Dedifferentiated amniotic fluid mesenchymal stem cell (primary cell): Measurements from ENCODE around the gene GPR142.
"Not testable (repeated sequence)": the region's sequence is repeated elsewhere in the genome, so short reads cannot be mapped to it uniquely, and the experiment has no call there.

Experiments used
- DNase-seq: peaks from one replicate; pipeline ENCODE4 v3.0.0-alpha.2; 2016; ENCODE audit errors: extremely low spot score

The GPR142 gene

GRCh38 chr17:74393346-74393942, 26.1 kb downstream of the GPR142 start:
- no peak for DNase-seq

- DNase-seq, result no peak
Measured at GRCh38 chr17:74394275-74394950, 27.1 kb downstream of the GPR142 start.

DNA sequence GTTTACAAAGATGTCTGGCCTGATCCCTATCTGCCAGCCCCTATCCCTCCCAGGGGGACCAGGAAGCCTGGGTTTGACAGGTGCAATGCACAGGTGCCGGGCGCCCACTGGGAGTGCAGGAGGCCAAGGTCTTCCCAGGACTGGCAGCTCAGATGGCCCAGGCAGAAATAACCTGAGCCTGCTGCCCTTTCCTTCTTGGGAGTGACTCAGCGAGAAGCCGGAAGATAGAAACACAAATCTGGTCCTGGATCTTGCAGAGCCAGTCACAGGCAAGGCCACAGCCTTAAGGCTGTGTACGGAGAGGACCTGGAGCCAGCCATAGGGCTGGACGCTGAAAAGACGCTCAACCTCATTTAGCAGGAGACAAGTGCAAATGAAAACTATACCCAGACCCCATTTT, 27.7 kb downstream of the GPR142 start:
- DNase-seq, result no peak

GRCh38 chr17:74396567-74396966, 29.3 kb downstream of the GPR142 start:
- no peak for DNase-seq

DNA sequence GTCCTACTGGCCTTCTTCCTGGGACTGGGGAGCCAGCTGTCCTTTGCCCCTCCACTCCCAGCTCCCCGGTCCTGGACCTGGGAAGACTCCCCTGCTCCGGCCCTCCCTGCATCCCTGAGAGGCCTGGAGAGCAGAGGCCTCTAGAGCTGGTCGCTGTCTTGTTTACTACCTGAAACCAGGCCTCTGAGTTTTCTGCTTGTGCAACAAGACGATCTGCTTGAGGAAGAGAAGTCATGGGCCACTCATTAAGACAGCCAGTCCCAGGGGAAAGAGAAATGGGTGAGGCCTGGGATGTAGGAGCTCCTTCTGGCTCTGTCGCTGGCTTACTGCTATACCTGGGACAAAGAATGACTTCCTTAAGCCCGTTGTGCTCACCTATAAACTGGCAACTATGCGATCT, 34.7 kb downstream of the GPR142 start:
- no peak for DNase-seq

DNA sequence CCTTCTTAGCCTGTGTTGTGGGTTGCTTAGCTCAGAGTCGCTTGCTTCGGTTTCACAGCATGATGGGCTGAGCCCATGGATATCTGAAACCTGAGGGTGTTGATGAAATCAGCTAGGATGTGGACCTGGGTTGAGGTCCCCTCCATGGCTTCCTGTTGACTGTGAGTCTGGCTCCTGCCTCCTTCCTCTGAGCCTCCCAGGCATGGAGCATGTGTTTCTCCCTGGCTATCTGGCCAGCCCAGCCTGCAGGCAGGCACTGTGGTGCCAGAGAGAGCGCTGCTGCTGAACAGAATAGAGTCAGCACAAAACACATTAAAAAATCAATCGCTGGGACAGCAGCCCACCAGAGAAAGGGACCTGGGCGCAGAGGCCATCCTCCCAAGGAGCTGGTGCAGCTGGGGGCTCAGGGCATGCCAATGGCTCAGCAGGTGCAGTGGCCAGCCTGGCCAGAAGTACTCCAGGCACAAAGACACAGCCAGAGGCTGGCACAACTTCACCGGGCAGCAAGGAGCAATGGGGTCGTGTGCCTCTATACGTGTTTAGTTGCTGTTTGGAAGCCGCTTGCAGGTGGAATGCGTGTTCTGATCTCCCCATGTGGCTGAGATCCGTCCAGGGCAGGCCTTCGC, 36.3 kb downstream of the GPR142 start:
- no peak for DNase-seq

DNA sequence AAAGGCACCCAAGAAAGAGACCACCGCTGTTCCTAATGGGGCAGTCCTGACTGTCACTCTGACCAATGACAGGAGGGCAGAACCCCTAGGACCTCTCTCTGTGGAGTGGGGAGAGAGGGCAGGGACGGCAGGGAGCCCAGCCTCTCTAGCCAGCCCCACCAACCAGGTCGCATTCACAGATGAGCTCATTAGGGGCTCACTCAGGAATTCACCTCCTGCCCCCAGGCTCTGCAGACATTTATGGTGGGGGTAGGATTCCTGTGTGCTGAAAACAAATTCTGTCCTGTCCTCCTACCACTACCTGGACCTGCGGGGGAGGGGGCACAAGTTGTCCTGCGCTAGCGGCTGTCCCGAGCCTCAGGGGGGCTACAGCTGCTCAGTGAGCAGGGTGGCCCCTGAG, 36.9 kb downstream of the GPR142 start:
- no peak for DNase-seq

- DNase-seq, result no peak
Measured at GRCh38 chr17:74404789-74405188, 37.5 kb downstream of the GPR142 start.

GRCh38 chr17:74405311-74405710, 38.0 kb downstream of the GPR142 start:
- not testable (repeated sequence) for DNase-seq

DNA sequence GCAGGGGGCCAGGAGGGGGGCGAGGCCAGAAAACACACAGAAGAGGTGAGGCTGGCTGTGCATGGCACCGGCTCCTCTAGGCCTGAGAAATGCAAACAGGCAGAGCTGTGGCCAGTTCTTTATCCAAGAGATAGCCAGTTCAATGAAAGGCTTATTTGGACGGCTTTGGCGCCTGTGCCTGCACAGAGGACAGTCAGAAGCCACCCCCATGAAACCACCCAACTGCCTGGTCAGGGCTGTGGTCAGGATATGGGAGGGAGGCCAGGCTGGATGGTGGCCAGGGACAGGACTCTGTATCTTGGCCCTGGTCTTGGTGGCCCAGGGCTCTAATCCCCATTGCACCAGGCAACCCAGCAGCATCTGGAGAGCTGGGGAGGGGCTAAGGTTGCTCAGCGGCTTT, 40.1 kb downstream of the GPR142 start:
- no peak for DNase-seq

GRCh38 chr17:74408262-74408661, 41.0 kb downstream of the GPR142 start:
- DNase-seq, result no peak

DNA sequence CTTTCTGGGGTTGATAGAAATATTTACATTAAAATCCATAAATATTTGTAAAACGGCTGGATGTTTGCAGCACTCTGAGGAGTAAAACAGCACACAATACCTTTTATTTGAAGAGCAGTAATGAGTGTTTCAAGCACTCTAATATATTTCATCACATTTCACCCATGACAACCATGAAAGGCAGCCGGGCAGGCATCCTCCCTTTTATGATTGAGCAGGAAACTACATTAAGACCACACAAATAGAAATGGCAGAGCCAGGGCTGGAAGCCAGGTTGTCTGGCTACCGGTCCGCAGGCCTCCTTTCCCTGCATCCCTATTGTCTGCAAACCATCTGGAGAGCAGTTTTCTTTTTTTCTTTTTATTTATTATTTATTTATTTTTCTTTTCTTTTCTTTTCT, 41.5 kb downstream of the GPR142 start:
- DNase-seq, result no peak

GRCh38 chr17:74410001-74410443, 42.7 kb downstream of the GPR142 start:
- DNase-seq, result no peak

DNA sequence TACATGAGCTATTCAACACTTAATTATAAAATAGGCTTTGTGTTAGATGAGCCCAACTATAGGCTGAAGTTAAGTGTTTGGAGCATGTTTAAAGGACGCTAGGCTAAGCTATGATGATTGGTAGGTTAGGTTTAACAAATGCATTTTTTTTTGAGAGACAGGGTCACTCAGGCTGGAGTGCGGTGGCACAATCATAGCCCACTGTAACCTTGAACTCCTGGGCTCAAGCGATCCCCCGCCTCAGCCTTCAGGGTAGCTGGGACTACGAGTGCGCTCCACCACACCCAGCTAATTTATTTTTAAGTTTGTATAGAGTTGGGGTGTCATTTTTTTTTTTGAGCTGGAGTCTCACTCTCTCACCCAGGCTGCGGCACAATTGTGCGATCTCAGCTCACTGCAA, 45.3 kb downstream of the GPR142 start:
- DNase-seq, result no peak

DNA sequence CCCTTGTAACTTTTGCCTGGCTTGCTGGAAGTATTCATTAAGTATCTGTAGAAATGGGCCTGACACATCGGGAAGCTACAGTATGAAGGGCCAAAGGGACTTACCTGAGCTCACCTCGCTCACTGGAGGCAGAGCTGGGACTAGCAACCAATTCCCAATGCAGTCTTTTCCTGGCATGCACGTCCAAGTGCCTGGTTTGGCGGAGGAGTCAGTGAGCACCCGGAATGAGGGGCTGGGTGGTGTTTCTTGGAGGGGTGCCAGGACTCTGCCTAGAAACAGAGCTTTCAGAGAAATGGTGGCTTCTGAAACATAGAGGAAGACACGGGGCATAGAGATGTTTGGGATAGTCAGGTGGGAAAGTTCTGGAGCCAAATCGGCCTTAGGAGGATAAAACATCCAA, 46.2 kb downstream of the GPR142 start:
- DNase-seq, result no peak

GRCh38 chr17:74414510-74414909, 47.2 kb downstream of the GPR142 start:
- DNase-seq, result no peak

GRCh38 chr17:74415608-74416396, 48.5 kb downstream of the GPR142 start:
- DNase-seq, result no peak

- no peak for DNase-seq
Measured at GRCh38 chr17:74417178-74418045, 50.1 kb downstream of the GPR142 start.

DNA sequence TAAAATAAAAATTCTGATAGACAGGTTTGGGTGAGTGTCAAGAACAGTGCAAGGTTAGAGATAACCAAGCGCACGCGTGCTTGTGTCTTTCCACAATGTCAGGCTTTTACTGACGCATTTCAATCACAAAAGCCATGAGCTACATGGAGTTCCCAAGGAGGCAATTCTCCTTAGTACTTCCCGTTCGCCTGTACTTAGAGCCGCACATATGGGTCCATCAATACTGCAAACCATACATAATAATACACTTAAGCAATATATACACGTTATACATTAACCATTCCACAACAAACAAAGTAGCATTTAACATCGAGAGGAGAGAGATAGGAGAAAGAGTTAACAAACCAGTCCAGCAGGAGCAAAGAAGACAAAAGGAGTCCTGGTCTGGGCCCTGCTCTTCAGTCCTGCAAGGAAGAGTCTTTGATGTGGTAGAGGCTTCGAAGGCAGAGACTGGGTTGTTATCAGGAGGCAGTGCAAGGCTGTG, 52.7 kb downstream of the GPR142 start:
- no peak for DNase-seq
